IMR-90 (cell line): ENCODE results near the gene HOXB9. TPM values are rescaled to one million over a fixed set of nuclear protein-coding genes. Genes with fewer than 3 reads are reported as not detected.
A peak's percentile ranks its signal among the peaks of the same experiment; 100 is the strongest.

ENCODE experiments used
- ATAC-seq: fragments of 200-7000 bp; cut with Tn5 transposase; 2 replicates; pipeline ENCODE4 v1.9.1; 2020; ENCODE audit warnings: low read depth, mild to moderate bottlenecking, moderate library complexity
- BruUV-seq: library from RNA; stranded (reverse); fragments of 400-500 nt; replicated peaks from 2 replicates; lab custom pipeline; 2021; lab: Mats Ljungman, UMichigan
- CTCF ChIA-PET: fragments of 300-600 bp; formaldehyde crosslinking; extraction: SDS; loops from one replicate; lab custom pipeline; 2021; ENCODE audit warnings: antibody characterized with exemption; lab: Yijun Ruan, JAX
- POLR2A ChIA-PET: fragments of 300-600 bp; sonication (Branson Sonifier 250); formaldehyde crosslinking; loops from one replicate; lab custom pipeline; 2022; ENCODE audit warnings: antibody characterized with exemption; ENCODE audit not compliant: unreplicated experiment; lab: Charles Lee
- DNase-seq: peaks from one replicate; pipeline ENCODE4 v3.0.0; 2013
- H2AFZ ChIP-seq: replicated peaks from 2 replicates; pipeline ENCODE3; 2013; ENCODE audit warnings: low read length, mild to moderate bottlenecking; ENCODE audit not compliant: poor library complexity
- H2AK5ac ChIP-seq: 2 replicates; pipeline ENCODE4 v1.6.1; 2013; ENCODE audit warnings: low read depth, low read length, inconsistent platforms
- H2AK9ac ChIP-seq: replicated peaks from 2 replicates; pipeline ENCODE3; 2013; ENCODE audit warnings: mild to moderate bottlenecking, low read depth, low read length, moderate library complexity; ENCODE audit not compliant: poor library complexity
- H2BK120ac ChIP-seq: 2 replicates; pipeline ENCODE4 v1.6.1; 2013; ENCODE audit warnings: low read depth, low read length, inconsistent platforms
- H2BK15ac ChIP-seq: 3 replicates; pipeline ENCODE4 v1.6.1; 2013; ENCODE audit warnings: low read depth, low read length, inconsistent platforms
- H2BK20ac ChIP-seq: 2 replicates; pipeline ENCODE4 v1.6.1; 2013; ENCODE audit warnings: low read depth, mild to moderate bottlenecking, inconsistent platforms, low read length, moderate library complexity
- H2BK5ac ChIP-seq: 2 replicates; pipeline ENCODE4 v1.6.1; 2013; ENCODE audit warnings: mild to moderate bottlenecking, low read depth, low read length, inconsistent platforms; ENCODE audit not compliant: poor library complexity, severe bottlenecking
- H3K14ac ChIP-seq: replicated peaks from 2 replicates; pipeline ENCODE4 v1.6.1; 2013; ENCODE audit warnings: low read depth, low read length, inconsistent platforms
- H3K18ac ChIP-seq: 2 replicates; pipeline ENCODE4 v1.6.1; 2013; ENCODE audit warnings: low read depth, low read length, control low read depth
- H3K23ac ChIP-seq: 2 replicates; pipeline ENCODE4 v1.6.1; 2013; ENCODE audit warnings: low read depth, low read length, inconsistent platforms
- H3K27ac ChIP-seq: 2 replicates; pipeline ENCODE4 v1.5.1; 2013; ENCODE audit warnings: mild to moderate bottlenecking, control low read depth, low read length; ENCODE audit not compliant: insufficient read depth
- H3K27me3 ChIP-seq: 2 replicates; pipeline ENCODE4 v1.6.1; 2013; ENCODE audit warnings: low read length; ENCODE audit not compliant: control insufficient read depth, insufficient read depth
- H3K36me3 ChIP-seq: 2 replicates; pipeline ENCODE4 v1.6.1; 2013; ENCODE audit warnings: low read length, mixed read lengths; ENCODE audit not compliant: control insufficient read depth, insufficient read depth
- H3K4ac ChIP-seq: 2 replicates; pipeline ENCODE4 v1.6.1; 2013; ENCODE audit warnings: low read depth, low read length, inconsistent platforms
- H3K4me1 ChIP-seq: 2 replicates; pipeline ENCODE4 v1.6.1; 2013; ENCODE audit warnings: low read length, mixed read lengths; ENCODE audit not compliant: control insufficient read depth, insufficient read depth
- H3K4me2 ChIP-seq: 2 replicates; pipeline ENCODE4 v1.6.1; 2013; ENCODE audit warnings: low read depth, mild to moderate bottlenecking, control low read depth, low read length, moderate library complexity
- H3K4me3 ChIP-seq: 2 replicates; pipeline ENCODE4 v1.5.1; 2013; ENCODE audit warnings: low read depth, mild to moderate bottlenecking, control low read depth, low read length, moderate library complexity; ENCODE audit not compliant: insufficient read depth
- H3K56ac ChIP-seq: 2 replicates; pipeline ENCODE4 v1.6.1; 2013; ENCODE audit warnings: low read length, inconsistent platforms; ENCODE audit not compliant: insufficient read depth; ENCODE audit errors: extremely low read depth
- H3K79me1 ChIP-seq, 2 experiments: 2 replicates each; pipeline ENCODE4 v1.6.1; 2013; ENCODE audit warnings: low read length in 2 of 2, inconsistent platforms in 1 of 2, low read depth in 1 of 2
- H3K9ac ChIP-seq: 2 replicates; pipeline ENCODE4 v1.6.1; 2013; ENCODE audit warnings: low read depth, low read length, control low read depth
- H3K9me1 ChIP-seq: 2 replicates; pipeline ENCODE4 v1.6.1; 2013; ENCODE audit warnings: low read length, inconsistent platforms; ENCODE audit not compliant: insufficient read depth
- H3K9me3 ChIP-seq: 2 replicates; pipeline ENCODE4 v1.6.1; 2013; ENCODE audit warnings: low read length; ENCODE audit not compliant: control insufficient read depth, insufficient read depth
- H4K20me1 ChIP-seq: 2 replicates; pipeline ENCODE4 v1.6.1; 2013; ENCODE audit warnings: low read length, inconsistent platforms; ENCODE audit not compliant: insufficient read depth
- H4K5ac ChIP-seq: 2 replicates; pipeline ENCODE4 v1.6.1; 2013; ENCODE audit warnings: mild to moderate bottlenecking, low read depth, low read length, control low read depth
- H4K8ac ChIP-seq, 2 experiments: 2 replicates each; pipeline ENCODE4 v1.6.1; 2013; ENCODE audit warnings: low read depth in 2 of 2, low read length in 2 of 2, control low read depth in 1 of 2, inconsistent platforms in 1 of 2
- H4K91ac ChIP-seq: 2 replicates; pipeline ENCODE4 v1.6.1; 2013; ENCODE audit warnings: low read depth, low read length, inconsistent platforms; ENCODE audit not compliant: insufficient read depth
- MXI1 ChIP-seq: IDR thresholded peaks from 2 replicates; pipeline ENCODE4 v1.6.1; 2012; ENCODE audit warnings: low read depth, mild to moderate bottlenecking, low read length, moderate library complexity, borderline replicate concordance
- USF2 ChIP-seq: fragments of 150-350 bp; IDR thresholded peaks from 2 replicates; pipeline ENCODE4 v1.6.1; 2017; ENCODE audit warnings: mild to moderate bottlenecking, antibody characterized with exemption, low read length, low read depth
- WGBS, 2 experiments: methylation state at CpG; one replicate each; pipeline versions ENCODE4 v1.1.5 to v1.1.7; 2013; ENCODE audit warnings: missing lambda C conversion rate in 2 of 2; ENCODE audit not compliant: insufficient read length in 1 of 2; ENCODE audit errors: extremely low coverage in 2 of 2; 5-methylcytosine and 5-hydroxymethylcytosine counted together
- dilution Hi-C: fragments of 300-500 bp; cut with HindIII; formaldehyde crosslinking; loops from one replicate; pipeline ENCODE4 v1.14.3; 2018; ENCODE audit warnings: low sequenced_read_pairs; ENCODE audit not compliant: unreplicated experiment
- in situ Hi-C: fragments of 300-500 bp; cut with MboI; formaldehyde crosslinking; loops from 3 replicates; pipeline ENCODE4 v1.14.3; 2019; ENCODE audit warnings: low sequenced_read_pairs, inconsistent platforms, mixed read lengths
- intact Hi-C: fragments of 100-400 bp; cut with micrococcal nuclease; formaldehyde crosslinking; loops from 2 replicates; pipeline ENCODE4 v1.10.0; 2022
- polyA plus RNA-seq, 3 experiments: library from polyadenylated mRNA; depleted of rRNA; stranded (reverse); fragments of >200 nt; gene quantifications; 2 replicates each; pipeline ENCODE4 v1.2.3, GENCODE V29; 2012; ENCODE audit warnings: low replicate concordance in 1 of 3
- total RNA-seq: library from RNA; depleted of rRNA; stranded (reverse); fragments of >200 nt; gene quantifications from 2 replicates; pipeline ENCODE4 v1.2.3, GENCODE V29; 2012

HOXB9 gene
- total and polyA plus RNA-seq, 2 of the 4 experiments (the other 2 are of a cell fraction), result 0.05 TPM; not detected in 1

GRCh38 chr17:48604770-48605329 is 21.3 kb downstream of the HOXB9 start, which contains the start of gene HOXB6:
HOXB6 (minus strand) TSS chr17:48604986; CDS start chr17:48598150, 6,836 bp downstream.
- Histone ChIP-seq H3K27ac (no peak within 1 kb of the TSS), H3K9ac (no peak within 1 kb of the TSS)
- 96% methylated on average over 4 of the region's 16 CpGs; no CpG with 5 or more reads in 1 of the 2 experiments for WGBS, 2 experiments

More at GRCh38 chr17:48604770-48605329, 21.3 kb downstream of the HOXB9 start, which contains the start of gene HOXB6:
- no TSS peak for BruUV-seq
- no peak within 1 kb of the TSS for H2AFZ ChIP-seq
- H2AK5ac ChIP-seq, result no peak within 1 kb of the TSS
- intact Hi-C loops (no loop called here), in situ Hi-C loops (no loop called here), dilution Hi-C loops (no loop called here)
- H4K91ac ChIP-seq, result no peak within 1 kb of the TSS
- no peak within 1 kb of the TSS for H3K14ac ChIP-seq
- 0 out of 2 replicates have a peak, but pooled peaks cover 3% of the 10 kb centered on the region for H3K9me1 ChIP-seq
- peaks cover 7% of the 10 kb centered on the region; the same call in 1 of the 2 replicates for H4K20me1 ChIP-seq
- H3K23ac ChIP-seq, result no peak within 1 kb of the TSS
- H2BK20ac ChIP-seq, result no peak within 1 kb of the TSS
- no peak within 1 kb of the TSS for H3K4me3 ChIP-seq
- H4K8ac ChIP-seq, result no peak within 1 kb of the TSS
- peaks cover 11% of the 10 kb centered on the region for H3K4me1 ChIP-seq
- TF ChIP-seq USF2 (peak; percentile 59), MXI1 (no peak)
- H4K5ac ChIP-seq, result no peak within 1 kb of the TSS
- DNase-seq (no peak), ATAC-seq (no peak)
- no peaks in the 10 kb centered on the region for H3K9me3 ChIP-seq
- H2AK9ac ChIP-seq, result no peak within 1 kb of the TSS
- H3K18ac ChIP-seq, result no peak within 1 kb of the TSS
- POLR2A ChIA-PET, result no interaction called here
- H3K36me3 ChIP-seq, result peaks cover 7% of the 10 kb centered on the region
- no peak within 1 kb of the TSS for H2BK15ac ChIP-seq
- H3K56ac ChIP-seq, result no peak within 1 kb of the TSS
- no peak within 1 kb of the TSS for H2BK5ac ChIP-seq
- H3K79me1 ChIP-seq, result peaks cover 13 to 46% of the 10 kb centered on the region in 2 experiments; a peak in 3 of 4 replicates
- H2BK120ac ChIP-seq, result no peak within 1 kb of the TSS
- H3K4me2 ChIP-seq, result no peak within 1 kb of the TSS
- H3K4ac ChIP-seq, result no peak within 1 kb of the TSS
- CTCF ChIA-PET, result no interaction called here
- no peaks in the 10 kb centered on the region for H3K27me3 ChIP-seq
